K562 (cell line): ENCODE measurements around the gene TMEM131. TPM values are rescaled to one million over a fixed set of nuclear protein-coding genes. Genes with fewer than 3 reads are reported as not detected.

Experiments
- ATAC-seq: fragments of 200-7000 bp; cut with Tn5 transposase; 3 replicates; pipeline ENCODE4 v1.9.1; 2020; ENCODE audit warnings: moderate library complexity
- BruUV-seq: library from RNA; stranded (reverse); fragments of 400-500 nt; replicated peaks from 2 replicates; lab custom pipeline; 2021; lab: Mats Ljungman, UMichigan
- CTCF ChIA-PET: fragments of 300-600 bp; formaldehyde crosslinking; extraction: SDS; loops from one replicate; lab custom pipeline; 2021; ENCODE audit warnings: low intra/inter-chr PET ratio; lab: Yijun Ruan, JAX
- POLR2A ChIA-PET: fragments of 300-600, 350-650 bp; sonication (Branson Sonifier 250); formaldehyde crosslinking; extraction: SDS; loops from one replicate; lab custom pipeline; 2021; ENCODE audit warnings: antibody characterized with exemption, inconsistent platforms; lab: Yijun Ruan, JAX
- DNase-seq, 4 experiments: peaks; one replicate each; pipeline versions ENCODE4 v3.0.0 to v3.0.0-alpha.2; 2011 to 2018; ENCODE audit warnings: low spot score in 3 of 4, mixed read lengths in 3 of 4; ENCODE audit errors: extremely low read depth in 1 of 4
- FAIRE-seq: peaks from 2 replicates; lab custom pipeline; 2011; peaks lifted over from hg19 to GRCh38; lab: Jason Lieb, UNC
- H2AFZ ChIP-seq: 2 replicates; pipeline ENCODE4 v1.6.0; 2011; ENCODE audit warnings: low read depth, low read length, control low read depth, inconsistent platforms
- H3K27ac ChIP-seq: fragments of 200-600 bp; 3 replicates; pipeline ENCODE4 v1.8.0; 2011; ENCODE audit warnings: low read depth, mild to moderate bottlenecking, control low read depth, inconsistent platforms, low read length, moderate library complexity, mixed read lengths; ENCODE audit errors: extremely low read depth
- H3K27me3 ChIP-seq, 2 experiments: fragments of 300-600 bp in 1 of 2; 2 replicates in 1 of 2; 3 replicates in 1 of 2; pipeline versions ENCODE4 v1.6.0 to v1.8.0; 2011; ENCODE audit warnings: inconsistent platforms in 2 of 2, low read length in 2 of 2, mild to moderate bottlenecking in 1 of 2, mixed read lengths in 1 of 2, moderate library complexity in 1 of 2; ENCODE audit not compliant: control insufficient read depth in 2 of 2, insufficient read depth in 2 of 2
- H3K36me3 ChIP-seq: fragments of 300-600 bp; 3 replicates; pipeline ENCODE4 v1.8.0; 2011; ENCODE audit warnings: mild to moderate bottlenecking, low read length, inconsistent platforms; ENCODE audit not compliant: control insufficient read depth, insufficient read depth
- H3K4me1 ChIP-seq, 2 experiments: fragments of 200-600 bp in 1 of 2; replicated peaks in 1 of 2; 2 replicates in 1 of 2; 3 replicates in 1 of 2; pipeline versions ENCODE4 v1.5.1 to v1.8.0; 2011; ENCODE audit warnings: inconsistent platforms in 2 of 2, low read length in 2 of 2, mild to moderate bottlenecking in 1 of 2, mixed read lengths in 1 of 2, moderate library complexity in 1 of 2; ENCODE audit not compliant: control insufficient read depth in 2 of 2, insufficient read depth in 2 of 2
- H3K4me2 ChIP-seq: 2 replicates; pipeline ENCODE4 v1.6.1; 2011; ENCODE audit warnings: low read length, control low read depth, inconsistent platforms, mixed read lengths; ENCODE audit not compliant: insufficient read depth
- H3K4me3 ChIP-seq: fragments of 200-600 bp; sonication (generic), shearing (Covaris generic); 2 replicates; pipeline ENCODE4 v1.5.1; 2016; ENCODE audit warnings: control low read depth, inconsistent platforms
- H3K79me2 ChIP-seq: fragments of 200-600 bp; 3 replicates; pipeline ENCODE4 v1.8.0; 2011; ENCODE audit warnings: low read length, inconsistent platforms; ENCODE audit not compliant: control insufficient read depth, insufficient read depth
- H3K9ac ChIP-seq, 2 experiments: 2 replicates each; pipeline versions ENCODE4 v1.6.0 to v1.6.1; 2011; ENCODE audit warnings: low read depth in 2 of 2, low read length in 2 of 2, control low read depth in 1 of 2, inconsistent platforms in 1 of 2, mild to moderate bottlenecking in 1 of 2, mixed read lengths in 1 of 2; ENCODE audit not compliant: insufficient read depth in 1 of 2
- H3K9me1 ChIP-seq: one replicate; pipeline ENCODE4 v1.6.0; 2011; ENCODE audit warnings: inconsistent platforms, mild to moderate bottlenecking, low read length, moderate library complexity; ENCODE audit not compliant: control insufficient read depth, insufficient read depth
- H3K9me3 ChIP-seq: replicated peaks from 2 replicates; pipeline ENCODE4 v1.5.1; 2011; ENCODE audit warnings: low read depth, low read length, inconsistent platforms; ENCODE audit not compliant: control insufficient read depth, insufficient read depth
- H4K20me1 ChIP-seq: replicated peaks from 2 replicates; pipeline ENCODE4 v1.6.1; 2011; ENCODE audit warnings: low read length, inconsistent platforms, mixed read lengths; ENCODE audit not compliant: control insufficient read depth, insufficient read depth
- BCOR ChIP-seq: fragments of 450-650 bp; IDR thresholded peaks from 2 replicates; pipeline ENCODE4 v1.6.1; 2016
- GABPB2 ChIP-seq: fragments of 250-450 bp; sonication (Bioruptor Pico); conservative IDR thresholded peaks from 2 replicates; pipeline ENCODE4 v1.5.1; 2021; ENCODE audit warnings: mild to moderate bottlenecking
- RAD51 ChIP-seq: fragments of 450-650 bp; IDR thresholded peaks from 2 replicates; pipeline ENCODE4 v1.7.1; 2016; ENCODE audit warnings: low read depth, mild to moderate bottlenecking, borderline replicate concordance
- SETDB1 ChIP-seq: IDR thresholded peaks from one replicate; pipeline ENCODE4 v1.6.1; 2012; ENCODE audit warnings: low read length, control low read depth, inconsistent platforms
- WGBS: fragments of 100-300 bp; shearing (Covaris generic); methylation state at CpG from one replicate; pipeline ENCODE4 v1.1.6; 2016; ENCODE audit warnings: low coverage, mixed read lengths; ENCODE audit not compliant: insufficient coverage; ENCODE audit errors: missing lambda C conversion rate; 5-methylcytosine and 5-hydroxymethylcytosine counted together
- in situ Hi-C: fragments of 300-500 bp; cut with MboI; formaldehyde crosslinking; loops from 4 replicates; pipeline ENCODE4 v1.15.0; 2018; ENCODE audit warnings: inconsistent platforms, mixed read lengths
- intact Hi-C: fragments of 100-400 bp; cut with micrococcal nuclease; formaldehyde crosslinking; loops from 2 replicates; pipeline ENCODE4 v1.14.2; 2022
- polyA plus RNA-seq, 8 experiments: library from polyadenylated mRNA; depleted of rRNA in 4 of 8; stranded (reverse) in 5 of 8; unstranded in 3 of 8; fragments of >200 nt; fragmentation: Nextera tagmentation in 2 of 8; fragmentation: Illumina TruSeq in 1 of 8; extraction: Ambion mirVana in 2 of 8; extraction: Trizol in 1 of 8; gene quantifications; 2 replicates each; pipeline versions ENCODE4 v1.2.1 to v1.2.3, GENCODE V29; 2011 to 2014; ENCODE audit warnings: inconsistent platforms in 1 of 8, missing spikeins in 1 of 8
- total RNA-seq, 7 experiments: library from RNA; depleted of rRNA in 6 of 7; stranded (reverse); fragments of >200 nt in 6 of 7; fragmentation: Illumina TruSeq in 2 of 7; extraction: Trizol in 2 of 7; gene quantifications; 2 replicates each; pipeline versions ENCODE4 v1.2.1 to v1.2.3, GENCODE V29; 2011 to 2021; ENCODE audit warnings: low replicate concordance in 1 of 7

The TMEM131 gene
- total and polyA plus RNA-seq, 9 of the 15 experiments (the other 6 are each of a cell fraction or from before 2014, with no cell fraction given) = 2.5 to 21.1 (median 12.4) TPM

DNA sequence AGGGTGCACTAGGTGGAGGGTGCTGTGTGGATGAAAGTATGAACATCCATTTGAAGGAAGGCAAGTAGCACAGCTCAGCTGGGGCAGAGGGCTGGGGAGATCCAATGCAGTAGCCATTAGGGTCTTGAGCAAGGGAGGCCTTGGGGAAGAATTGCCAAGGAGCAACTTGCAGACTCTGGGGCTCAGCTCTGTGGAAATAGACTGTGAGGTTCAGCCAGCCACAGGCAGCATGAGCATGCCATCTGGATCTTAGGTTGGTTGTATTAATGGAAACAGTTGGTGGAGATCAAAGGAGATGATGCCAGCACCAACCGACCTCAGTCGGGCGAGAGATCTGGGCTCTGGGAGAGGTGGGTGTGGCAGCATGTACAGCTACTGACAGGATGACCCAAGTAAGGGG, 276.8 kb downstream of the TMEM131 start:
- H3K27me3 ChIP-seq = peaks cover 0 to 16% of the 10 kb centered on the region in 2 experiments; a peak in 2 of 5 replicates
- intact Hi-C loops (no loop called here), in situ Hi-C loops (no loop called here)
- no TSS peak for BruUV-seq
- H3K36me3 ChIP-seq = no peaks in the 10 kb centered on the region
- no peak overlapping the region for H2AFZ ChIP-seq
- peaks cover 4% of the 10 kb centered on the region; the same call in 1 of the 2 replicates for H4K20me1 ChIP-seq
- H3K9me3 ChIP-seq = no peaks in the 10 kb centered on the region
- DNase-seq (no peak), ATAC-seq (no peak), FAIRE-seq (no peak)
- no peak for TF ChIP-seq BCOR
- no peak for TF ChIP-seq SETDB1
- TF ChIP-seq RAD51 = no peak
- TF ChIP-seq GABPB2 = no peak
- WGBS = 10% methylated on average over 3 of the region's 3 CpGs
- H3K4me2 ChIP-seq = no peak overlapping the region
- H3K4me1 ChIP-seq = peaks cover 0 to 20% of the 10 kb centered on the region in 2 experiments; a peak in 2 of 5 replicates
- no peaks in the 10 kb centered on the region for H3K9me1 ChIP-seq
- H3K79me2 ChIP-seq = no peaks in the 10 kb centered on the region
- no peak overlapping the region for H3K4me3 ChIP-seq
- ChIA-PET POLR2A (interaction anchor here (1.0 to 1.7 kb wide), 2 partner anchors 55 to 73 kb away, joined by 3 read pairs; partner anchors contain the start of genes ACTR1B and COX5B), CTCF (no interaction called here)
- no peak overlapping the region for H3K9ac ChIP-seq
- no peak overlapping the region for H3K27ac ChIP-seq
